NCI-H2029 (cell line): Measurements from ENCODE around the gene PCDHGC4.

ENCODE experiments used
- DNase-seq: peaks from one replicate; lab custom pipeline; 2025; lab: John Stamatoyannopoulos, UW

The PCDHGC4 gene

GRCh38 chr5:141512390-141512910, 27.6 kb downstream of the PCDHGC4 start:
- peak; percentile 85 for DNase-seq

- peak; percentile 42 for DNase-seq
These were observed 28.2 kb downstream of the PCDHGC4 start for GRCh38 chr5:141512911-141513626.

GRCh38 chr5:141513627-141514329, 28.9 kb downstream of the PCDHGC4 start:
- DNase-seq, result peak; percentile 53

GRCh38 chr5:141514330-141515133, 29.7 kb downstream of the PCDHGC4 start:
- no peak for DNase-seq

GRCh38 chr5:141515141-141515540, 30.3 kb downstream of the PCDHGC4 start:
- no peak for DNase-seq

- DNase-seq, result no peak
These were observed 31.3 kb downstream of the PCDHGC4 start for GRCh38 chr5:141515946-141516671.

GRCh38 chr5:141516672-141517025, 31.8 kb downstream of the PCDHGC4 start:
- no peak for DNase-seq

GRCh38 chr5:141517312-141517711, 32.5 kb downstream of the PCDHGC4 start:
- no peak for DNase-seq

GRCh38 chr5:141517880-141518617, 33.2 kb downstream of the PCDHGC4 start:
- DNase-seq, result no peak

GRCh38 chr5:141518618-141519015, 33.8 kb downstream of the PCDHGC4 start:
- DNase-seq, result no peak

GRCh38 chr5:141519605-141520565, 35.1 kb downstream of the PCDHGC4 start:
- no peak for DNase-seq

- peak; percentile 40 for DNase-seq
These were observed 36.5 kb downstream of the PCDHGC4 start for GRCh38 chr5:141521244-141521781.

GRCh38 chr5:141522301-141522700, 37.5 kb downstream of the PCDHGC4 start:
- no peak for DNase-seq

- DNase-seq, result no peak
These were observed 39.2 kb downstream of the PCDHGC4 start for GRCh38 chr5:141523991-141524390.

- DNase-seq, result peak; percentile 91
These were observed 40.1 kb downstream of the PCDHGC4 start for GRCh38 chr5:141524604-141525597.

GRCh38 chr5:141525653-141526052, 40.8 kb downstream of the PCDHGC4 start:
- no peak for DNase-seq

- DNase-seq, result no peak
These were observed 42.6 kb downstream of the PCDHGC4 start for GRCh38 chr5:141527426-141527825.

GRCh38 chr5:141528291-141528984, 43.6 kb downstream of the PCDHGC4 start:
- DNase-seq, result no peak
